Smooth muscle cell (in vitro differentiated cells): ENCODE data around the gene RAB17. TPM values are rescaled to one million over a fixed set of nuclear protein-coding genes. Genes with fewer than 3 reads are reported as not detected.

Source experiments
- DNase-seq: peaks from one replicate; lab custom pipeline; 2025; ENCODE audit not compliant: unreplicated experiment; lab: John Stamatoyannopoulos, UW
- H2AFZ ChIP-seq: fragments of 200-600 bp; sonication (generic); 2 replicates; pipeline ENCODE4 v1.6.0; 2016; ENCODE audit warnings: antibody characterized with exemption, low read depth, mild to moderate bottlenecking
- H3F3A ChIP-seq: fragments of 200-600 bp; sonication (generic); 2 replicates; pipeline ENCODE4 v1.6.0; 2017; ENCODE audit warnings: antibody characterized with exemption, low read depth
- H3K27ac ChIP-seq: fragments of 200-600 bp; sonication (generic); 2 replicates; pipeline ENCODE4 v1.5.1; 2016; ENCODE audit warnings: low read depth, mild to moderate bottlenecking
- H3K27me3 ChIP-seq: fragments of 200-600 bp; sonication (generic); 2 replicates; pipeline ENCODE4 v1.6.1; 2016; ENCODE audit warnings: low read depth, mild to moderate bottlenecking
- H3K36me3 ChIP-seq: fragments of 200-600 bp; sonication (generic); 2 replicates; pipeline ENCODE4 v1.5.1; 2016; ENCODE audit warnings: low read depth
- H3K4me1 ChIP-seq: fragments of 200-600 bp; sonication (generic); 2 replicates; pipeline ENCODE4 v1.5.1; 2016; ENCODE audit warnings: low read depth
- H3K4me2 ChIP-seq: fragments of 200-600 bp; sonication (generic); 2 replicates; pipeline ENCODE4 v1.6.0; 2016; ENCODE audit warnings: mild to moderate bottlenecking
- H3K4me3 ChIP-seq: fragments of 200-600 bp; sonication (generic); 2 replicates; pipeline ENCODE4 v1.5.1; 2016; ENCODE audit warnings: mild to moderate bottlenecking
- H3K79me2 ChIP-seq: fragments of 200-600 bp; sonication (generic); 2 replicates; pipeline ENCODE4 v1.6.0; 2016; ENCODE audit warnings: low read depth, mild to moderate bottlenecking
- H3K9ac ChIP-seq: fragments of 200-600 bp; sonication (generic); 2 replicates; pipeline ENCODE4 v1.6.0; 2016; ENCODE audit warnings: low read depth
- H3K9me3 ChIP-seq: fragments of 200-600 bp; sonication (generic); replicated peaks from 2 replicates; pipeline ENCODE4 v1.5.1; 2016; ENCODE audit warnings: low read depth
- H4K20me1 ChIP-seq: fragments of 200-600 bp; sonication (generic); 2 replicates; pipeline ENCODE4 v1.6.0; 2016; ENCODE audit warnings: low read depth
- WGBS: methylation state at CpG from one replicate; pipeline ENCODE4 v1.1.7; 2016; ENCODE audit warnings: low lambda C conversion rate; 5-methylcytosine and 5-hydroxymethylcytosine counted together
- polyA plus RNA-seq: library from polyadenylated mRNA; unstranded; fragments of >200 nt; fragmentation: Nextera tagmentation; extraction: Ambion mirVana; gene quantifications from 2 replicates; pipeline ENCODE4 v1.2.1, GENCODE V29; 2016
- total RNA-seq: library from RNA; depleted of rRNA; stranded (reverse); fragments of >200 nt; gene quantifications from 2 replicates; pipeline ENCODE4 v1.2.3, GENCODE V29; 2014
- TF ChIP-seq, protein P1 (sequence below): fragments of 200-600 bp; sonication (generic); IDR thresholded peaks from 2 replicates; pipeline ENCODE4 v1.5.1; 2017; ENCODE audit warnings: borderline replicate concordance, mild to moderate bottlenecking, antibody characterized with exemption; ENCODE audit not compliant: insufficient read depth, poor library complexity, severe bottlenecking

Gene RAB17
- total and polyA plus RNA-seq, 2 experiments from 2014 or later = 0.69 to 1.4 TPM

DNA sequence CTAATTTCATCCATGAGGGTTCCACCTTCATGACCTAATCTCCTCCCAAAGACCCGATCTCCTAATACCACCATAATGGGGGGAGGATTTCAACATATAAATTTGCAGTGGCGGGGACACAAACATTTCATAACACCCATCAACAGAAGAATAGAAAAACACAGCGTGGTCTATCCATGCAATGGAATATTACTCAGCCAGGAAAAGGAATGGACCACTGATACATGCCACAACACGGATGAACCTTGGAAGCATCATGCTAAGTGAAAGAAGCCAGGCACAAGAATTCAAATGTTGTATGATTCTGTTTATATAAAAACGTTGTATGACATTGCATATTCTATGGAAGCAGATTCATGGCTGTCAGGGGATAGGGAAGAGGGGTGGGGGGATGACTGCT lies 21.5 kb downstream of the RAB17 start:
- H3K79me2 ChIP-seq = no peaks in the 10 kb centered on the region
- DNase-seq = no peak
- no peak overlapping the region for H3K9ac ChIP-seq
- H3K27ac ChIP-seq = no peak overlapping the region
- H3K36me3 ChIP-seq = no peaks in the 10 kb centered on the region
- no peaks in the 10 kb centered on the region for H3K27me3 ChIP-seq
- H2AFZ ChIP-seq = no peak overlapping the region
- H3F3A ChIP-seq = no peaks in the 10 kb centered on the region
- H3K9me3 ChIP-seq = no peaks in the 10 kb centered on the region
- TF ChIP-seq, protein P1, sequence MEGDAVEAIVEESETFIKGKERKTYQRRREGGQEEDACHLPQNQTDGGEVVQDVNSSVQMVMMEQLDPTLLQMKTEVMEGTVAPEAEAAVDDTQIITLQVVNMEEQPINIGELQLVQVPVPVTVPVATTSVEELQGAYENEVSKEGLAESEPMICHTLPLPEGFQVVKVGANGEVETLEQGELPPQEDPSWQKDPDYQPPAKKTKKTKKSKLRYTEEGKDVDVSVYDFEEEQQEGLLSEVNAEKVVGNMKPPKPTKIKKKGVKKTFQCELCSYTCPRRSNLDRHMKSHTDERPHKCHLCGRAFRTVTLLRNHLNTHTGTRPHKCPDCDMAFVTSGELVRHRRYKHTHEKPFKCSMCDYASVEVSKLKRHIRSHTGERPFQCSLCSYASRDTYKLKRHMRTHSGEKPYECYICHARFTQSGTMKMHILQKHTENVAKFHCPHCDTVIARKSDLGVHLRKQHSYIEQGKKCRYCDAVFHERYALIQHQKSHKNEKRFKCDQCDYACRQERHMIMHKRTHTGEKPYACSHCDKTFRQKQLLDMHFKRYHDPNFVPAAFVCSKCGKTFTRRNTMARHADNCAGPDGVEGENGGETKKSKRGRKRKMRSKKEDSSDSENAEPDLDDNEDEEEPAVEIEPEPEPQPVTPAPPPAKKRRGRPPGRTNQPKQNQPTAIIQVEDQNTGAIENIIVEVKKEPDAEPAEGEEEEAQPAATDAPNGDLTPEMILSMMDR = no peak
- H3K4me3 ChIP-seq = no peak overlapping the region
- 97% methylated on average over 5 of the region's 5 CpGs for WGBS
- H3K4me1 ChIP-seq = no peaks in the 10 kb centered on the region
- H4K20me1 ChIP-seq = no peaks in the 10 kb centered on the region
- no peak overlapping the region for H3K4me2 ChIP-seq

DNA sequence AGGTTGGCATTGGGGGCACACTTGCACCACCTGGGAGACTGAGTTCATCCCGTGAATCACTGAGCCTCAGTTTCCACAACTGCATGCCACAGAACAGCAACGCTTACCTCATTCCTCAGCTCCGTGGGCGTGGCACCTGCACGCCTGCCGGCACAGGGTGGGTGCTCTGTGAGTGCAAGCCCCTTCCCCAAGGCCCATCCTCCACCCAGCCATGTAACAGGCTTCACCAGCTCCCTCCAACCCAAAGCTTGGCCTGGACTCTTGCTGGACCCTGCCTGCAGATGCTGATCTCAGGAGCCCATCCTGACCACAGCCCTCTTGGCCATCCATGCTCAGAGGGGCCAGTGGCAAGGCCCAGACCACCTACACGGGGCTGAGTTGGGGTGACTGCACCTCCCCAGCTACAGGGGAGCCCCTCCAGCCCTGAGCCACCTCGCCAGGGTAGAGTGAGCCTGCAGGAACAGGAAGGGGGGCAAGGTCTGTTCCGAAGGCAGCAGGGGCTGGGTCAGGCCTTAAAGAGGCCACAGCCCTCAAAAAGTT lies 22.3 kb downstream of the RAB17 start:
- H3K9ac ChIP-seq = no peak overlapping the region
- TF ChIP-seq, protein P1 = no peak
- H3F3A ChIP-seq = no peaks in the 10 kb centered on the region

DNA sequence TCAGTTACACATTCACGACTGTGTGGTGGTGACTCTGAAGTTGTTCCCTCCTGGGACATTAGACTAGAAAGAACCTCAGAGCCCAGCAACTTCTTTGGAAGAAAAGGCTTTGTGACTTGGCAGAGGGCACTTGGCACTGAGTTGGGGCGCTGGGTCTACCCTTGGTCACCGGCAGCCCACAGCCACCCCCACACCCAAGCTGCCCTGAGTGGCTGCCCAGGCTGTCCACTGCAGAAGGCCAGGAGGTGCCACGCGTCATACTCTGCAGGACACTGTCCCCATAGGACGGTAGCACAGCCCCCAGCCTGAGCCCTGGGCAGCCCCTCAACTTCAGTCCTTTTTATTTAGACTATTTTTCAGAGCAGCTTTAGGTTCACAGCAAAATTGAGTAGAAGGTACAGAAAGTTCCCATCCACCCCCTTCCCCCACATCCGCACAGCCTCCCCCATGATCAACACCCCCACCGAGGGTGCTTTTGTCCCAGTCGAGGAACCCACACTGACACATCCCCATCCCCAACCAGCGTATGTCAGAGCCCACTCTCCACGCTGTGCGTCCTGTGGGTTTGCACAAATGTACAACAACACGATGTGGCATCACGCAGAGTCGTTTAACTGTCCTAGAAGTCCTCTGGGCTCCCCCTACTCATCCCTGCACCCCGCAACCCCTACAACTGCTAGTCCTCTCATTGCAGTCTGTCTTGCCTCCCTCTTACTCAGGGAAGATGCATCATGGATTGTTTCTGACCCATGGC lies 23.1 kb downstream of the RAB17 start:
- H2AFZ ChIP-seq = no peak overlapping the region
- no peaks in the 10 kb centered on the region for H3K36me3 ChIP-seq
- H4K20me1 ChIP-seq = no peaks in the 10 kb centered on the region
- no peaks in the 10 kb centered on the region for H3K9me3 ChIP-seq
- no peak overlapping the region for H3K4me2 ChIP-seq
- H3K4me3 ChIP-seq = no peak overlapping the region
- 88% methylated on average over 16 of the region's 16 CpGs for WGBS
- no peaks in the 10 kb centered on the region for H3K27me3 ChIP-seq
- H3K4me1 ChIP-seq = no peaks in the 10 kb centered on the region
- TF ChIP-seq, protein P1 = no peak
- H3K9ac ChIP-seq = no peak overlapping the region
- no peak overlapping the region for H3K27ac ChIP-seq
- H3K79me2 ChIP-seq = no peaks in the 10 kb centered on the region
- no peak for DNase-seq
- H3F3A ChIP-seq = no peaks in the 10 kb centered on the region

More for the DNA sequence above, 22.3 kb downstream of the RAB17 start:
- Histone ChIP-seq H3K27me3 (no peaks in the 10 kb centered on the region), H3K79me2 (no peaks in the 10 kb centered on the region), H3K36me3 (no peaks in the 10 kb centered on the region), H3K4me3 (no peak overlapping the region), H2AFZ (no peak overlapping the region), H3K9me3 (no peaks in the 10 kb centered on the region), H3K4me1 (no peaks in the 10 kb centered on the region), H3K27ac (no peak overlapping the region), H4K20me1 (no peaks in the 10 kb centered on the region), H3K4me2 (no peak overlapping the region)
- DNase-seq = no peak
- WGBS = 85% methylated on average over 9 of the region's 9 CpGs
